SJCRH30 (cell line): ENCODE data around the gene ANKLE1. TPM values are rescaled to one million over a fixed set of nuclear protein-coding genes. Genes with fewer than 3 reads are reported as not detected.

Source experiments
- DNase-seq, 2 experiments: peaks; one replicate each; pipeline ENCODE4 v3.0.0-alpha.2; 2015 to 2020
- H3K27ac ChIP-seq: fragments of 250-450 bp; sonication (Bioruptor Pico); 2 replicates; pipeline ENCODE4 v1.5.1; 2020; ENCODE audit warnings: mild to moderate bottlenecking, moderate library complexity
- H3K27me3 ChIP-seq: fragments of 250-450 bp; sonication (Bioruptor Pico); 2 replicates; pipeline ENCODE4 v1.5.1; 2020; ENCODE audit warnings: mild to moderate bottlenecking, moderate library complexity
- H3K36me3 ChIP-seq: fragments of 250-450 bp; sonication (Bioruptor Pico); 2 replicates; pipeline ENCODE4 v1.5.1; 2020; ENCODE audit warnings: mild to moderate bottlenecking, moderate library complexity
- H3K4me1 ChIP-seq: fragments of 250-450 bp; sonication (Bioruptor Pico); 2 replicates; pipeline ENCODE4 v1.5.1; 2020; ENCODE audit warnings: mild to moderate bottlenecking, moderate library complexity
- H3K4me3 ChIP-seq: fragments of 250-450 bp; sonication (Bioruptor Pico); 2 replicates; pipeline ENCODE4 v1.5.1; 2020; ENCODE audit warnings: mild to moderate bottlenecking, moderate library complexity
- H3K9me3 ChIP-seq: fragments of 250-450 bp; sonication (Bioruptor Pico); replicated peaks from 2 replicates; pipeline ENCODE4 v1.5.1; 2020; ENCODE audit warnings: mild to moderate bottlenecking, moderate library complexity
- total RNA-seq: library from RNA; depleted of rRNA; stranded (reverse); fragments of >200 nt; shearing (Covaris generic); gene quantifications from 2 replicates; pipeline ENCODE4 v1.2.3, GENCODE V29; 2014

Gene ANKLE1
- total RNA-seq, 1 experiment from 2014 or later, result 0.49 TPM

GRCh38 chr19:17320435-17320834 is 38.7 kb downstream of the ANKLE1 start:
- H3K9me3 ChIP-seq, result no peaks in the 10 kb centered on the region
- H3K4me1 ChIP-seq, result peaks cover 10% of the 10 kb centered on the region
- peaks cover 34% of the 10 kb centered on the region for H3K36me3 ChIP-seq

GRCh38 chr19:17321655-17322489 is 40.2 kb downstream of the ANKLE1 start:
- Histone ChIP-seq H3K27ac (0 out of 2 replicates have a peak overlapping the region, but pooled peaks have one; percentile 19), H3K4me3 (no peak overlapping the region), H3K27me3 (no peaks in the 10 kb centered on the region), H3K36me3 (peaks cover 25% of the 10 kb centered on the region), H3K9me3 (no peaks in the 10 kb centered on the region), H3K4me1 (peaks cover 10% of the 10 kb centered on the region)
- peak; percentile 64 to 68 for DNase-seq

More at GRCh38 chr19:17320435-17320834, 38.7 kb downstream of the ANKLE1 start:
- Histone ChIP-seq H3K4me3 (no peak overlapping the region), H3K27ac (no peak overlapping the region), H3K27me3 (no peaks in the 10 kb centered on the region)
- DNase-seq, result no peak

- DNase-seq, result no peak
- no peaks in the 10 kb centered on the region for H3K27me3 ChIP-seq
- no peak overlapping the region for H3K4me3 ChIP-seq
- peaks cover 10% of the 10 kb centered on the region for H3K4me1 ChIP-seq
- H3K36me3 ChIP-seq, result peaks cover 24% of the 10 kb centered on the region
- no peak overlapping the region for H3K27ac ChIP-seq
- H3K9me3 ChIP-seq, result no peaks in the 10 kb centered on the region
Measured at GRCh38 chr19:17322854-17323253, 41.2 kb downstream of the ANKLE1 start.

DNA sequence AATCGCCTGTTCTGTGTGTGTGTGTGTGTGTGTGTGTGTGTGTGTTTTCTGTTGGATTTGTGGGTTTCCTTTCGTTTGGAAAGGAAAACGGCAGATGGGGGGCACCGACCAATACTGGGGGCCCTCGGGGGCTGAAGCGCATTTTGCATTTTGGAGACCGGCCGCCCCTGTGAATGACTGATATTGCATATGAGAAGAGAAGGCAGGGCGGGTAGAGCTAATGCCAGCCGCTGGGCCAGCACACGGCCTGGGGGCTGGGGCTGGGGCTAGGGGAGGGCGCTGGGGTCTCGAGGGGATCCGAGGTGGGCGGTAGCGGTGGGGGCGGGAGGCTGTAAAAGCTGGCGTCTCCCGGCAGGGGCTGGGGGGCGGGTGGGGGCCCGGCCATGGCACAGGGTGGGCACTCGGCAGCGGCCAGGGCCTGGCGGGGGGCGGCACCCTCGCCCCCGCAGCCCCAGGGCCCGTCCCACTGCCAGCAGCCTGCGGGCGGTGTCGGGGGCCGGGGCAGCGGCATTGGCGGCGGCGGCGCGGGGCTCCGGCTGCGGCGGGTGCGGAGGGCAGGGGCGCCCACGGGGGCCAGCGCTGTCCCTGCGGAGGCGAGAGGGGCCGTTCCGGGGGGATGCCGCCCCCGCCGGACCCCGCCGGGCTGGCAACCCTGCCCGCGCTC is 41.7 kb downstream of the ANKLE1 start:
- Histone ChIP-seq H3K36me3 (peaks cover 22% of the 10 kb centered on the region), H3K27ac (no peak overlapping the region), H3K9me3 (no peaks in the 10 kb centered on the region), H3K27me3 (no peaks in the 10 kb centered on the region), H3K4me3 (no peak overlapping the region), H3K4me1 (peaks cover 10% of the 10 kb centered on the region)
- no peak for DNase-seq

DNA sequence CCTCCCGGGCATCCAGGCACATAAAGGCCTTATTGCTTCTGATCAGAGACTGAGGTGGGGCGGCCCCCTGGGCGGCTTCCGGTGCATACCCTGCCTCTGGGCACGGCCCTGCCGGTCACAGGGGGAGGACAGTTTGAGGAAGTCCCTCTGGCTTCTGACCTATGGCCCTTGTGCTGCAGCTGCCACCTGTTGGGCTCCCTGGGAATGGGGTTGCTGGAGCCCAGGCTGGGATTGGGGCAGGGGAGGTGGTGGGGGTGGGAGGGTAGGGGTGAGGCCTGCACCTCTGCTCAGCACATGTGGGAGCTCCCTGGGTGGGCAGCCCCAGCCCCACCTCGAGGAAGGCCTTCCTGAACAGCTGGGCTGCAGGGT is 42.2 kb downstream of the ANKLE1 start:
- Histone ChIP-seq H3K27me3 (no peaks in the 10 kb centered on the region), H3K4me1 (peaks cover 10% of the 10 kb centered on the region), H3K9me3 (no peaks in the 10 kb centered on the region), H3K36me3 (peaks cover 22% of the 10 kb centered on the region), H3K27ac (no peak overlapping the region), H3K4me3 (no peak overlapping the region)
- DNase-seq, result no peak

DNA sequence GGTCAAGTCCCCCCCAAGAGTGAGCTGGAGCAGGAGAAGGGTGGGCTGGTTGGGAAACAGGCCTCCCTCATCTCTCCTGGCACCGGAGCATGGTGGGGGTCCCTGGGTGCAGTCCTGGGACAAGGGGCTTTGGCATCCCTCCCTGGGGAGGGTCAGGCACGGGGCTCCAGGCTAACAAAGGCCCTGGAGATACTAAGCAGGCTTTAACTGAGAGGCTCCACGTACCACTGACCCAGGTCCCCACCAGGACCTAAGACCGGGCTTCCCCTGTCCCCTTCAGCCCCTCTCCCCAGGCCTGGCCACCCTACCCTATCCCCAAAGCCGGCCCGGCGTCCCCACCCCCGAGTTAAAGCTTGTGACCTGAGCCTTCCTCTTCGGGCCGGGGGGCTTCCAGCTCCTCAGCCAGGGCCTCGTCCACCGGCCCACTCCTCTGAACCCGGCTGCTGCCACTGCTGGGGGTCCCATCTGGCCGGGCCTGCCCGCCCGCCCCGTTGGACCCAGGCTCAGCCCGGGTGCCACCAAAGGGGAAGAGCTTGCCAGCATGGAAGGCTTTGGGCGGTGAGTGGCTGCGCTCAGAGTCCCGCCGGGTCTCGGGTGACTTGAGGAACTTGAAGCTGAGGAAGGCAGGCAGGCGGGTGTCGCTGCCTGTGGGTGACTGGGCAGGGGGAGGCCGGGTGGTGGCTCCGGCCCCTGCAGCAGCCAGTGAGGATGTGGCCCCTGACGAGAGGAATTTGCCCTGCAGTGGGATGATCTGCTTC is 42.8 kb downstream of the ANKLE1 start:
- Histone ChIP-seq H3K4me1 (peaks cover 10% of the 10 kb centered on the region), H3K27ac (no peak overlapping the region), H3K4me3 (no peak overlapping the region), H3K27me3 (no peaks in the 10 kb centered on the region), H3K9me3 (no peaks in the 10 kb centered on the region), H3K36me3 (peaks cover 17% of the 10 kb centered on the region)
- no peak for DNase-seq

DNA sequence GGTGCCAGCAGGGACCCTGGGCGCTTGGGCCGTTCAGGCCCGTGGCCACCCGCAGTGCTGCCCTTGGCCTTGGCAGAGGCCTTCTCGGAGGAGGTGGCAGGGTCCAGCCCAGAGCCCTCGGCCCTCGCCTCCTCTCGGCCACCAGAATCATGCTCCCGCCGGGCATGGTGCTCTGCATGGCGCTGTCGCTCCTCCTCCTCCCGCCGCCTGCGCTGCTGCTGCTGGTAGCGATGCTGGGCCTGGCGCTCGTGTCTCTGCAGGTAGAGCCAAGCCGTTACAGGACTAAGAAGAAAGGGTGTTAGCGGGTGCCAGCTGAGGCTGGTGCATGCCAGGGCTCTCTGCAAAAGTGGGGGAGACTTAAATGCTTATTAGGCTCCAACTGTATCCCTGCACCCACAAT is 43.4 kb downstream of the ANKLE1 start:
- Histone ChIP-seq H3K9me3 (no peaks in the 10 kb centered on the region), H3K4me1 (peaks cover 10% of the 10 kb centered on the region), H3K4me3 (no peak overlapping the region), H3K27ac (no peak overlapping the region), H3K27me3 (no peaks in the 10 kb centered on the region), H3K36me3 (peaks cover 13% of the 10 kb centered on the region)
- no peak for DNase-seq

GRCh38 chr19:17325881-17326594 is 44.3 kb downstream of the ANKLE1 start:
- Histone ChIP-seq H3K27ac (no peak overlapping the region), H3K9me3 (no peaks in the 10 kb centered on the region), H3K36me3 (peaks cover 4% of the 10 kb centered on the region; the same call in 1 of the 2 replicates), H3K27me3 (no peaks in the 10 kb centered on the region), H3K4me1 (peaks cover 10% of the 10 kb centered on the region), H3K4me3 (no peak overlapping the region)
- DNase-seq, result no peak

GRCh38 chr19:17326595-17326966 is 44.9 kb downstream of the ANKLE1 start:
- Histone ChIP-seq H3K4me3 (no peak overlapping the region), H3K36me3 (no peaks in the 10 kb centered on the region), H3K4me1 (peaks cover 5% of the 10 kb centered on the region), H3K27ac (no peak overlapping the region), H3K27me3 (no peaks in the 10 kb centered on the region), H3K9me3 (no peaks in the 10 kb centered on the region)
- no peak for DNase-seq

GRCh38 chr19:17327068-17327653 is 45.5 kb downstream of the ANKLE1 start:
- Histone ChIP-seq H3K36me3 (no peaks in the 10 kb centered on the region), H3K27me3 (no peaks in the 10 kb centered on the region), H3K4me3 (no peak overlapping the region), H3K4me1 (no peaks in the 10 kb centered on the region; the same call in 1 of the 2 replicates), H3K9me3 (no peaks in the 10 kb centered on the region), H3K27ac (no peak overlapping the region)
- no peak for DNase-seq

DNA sequence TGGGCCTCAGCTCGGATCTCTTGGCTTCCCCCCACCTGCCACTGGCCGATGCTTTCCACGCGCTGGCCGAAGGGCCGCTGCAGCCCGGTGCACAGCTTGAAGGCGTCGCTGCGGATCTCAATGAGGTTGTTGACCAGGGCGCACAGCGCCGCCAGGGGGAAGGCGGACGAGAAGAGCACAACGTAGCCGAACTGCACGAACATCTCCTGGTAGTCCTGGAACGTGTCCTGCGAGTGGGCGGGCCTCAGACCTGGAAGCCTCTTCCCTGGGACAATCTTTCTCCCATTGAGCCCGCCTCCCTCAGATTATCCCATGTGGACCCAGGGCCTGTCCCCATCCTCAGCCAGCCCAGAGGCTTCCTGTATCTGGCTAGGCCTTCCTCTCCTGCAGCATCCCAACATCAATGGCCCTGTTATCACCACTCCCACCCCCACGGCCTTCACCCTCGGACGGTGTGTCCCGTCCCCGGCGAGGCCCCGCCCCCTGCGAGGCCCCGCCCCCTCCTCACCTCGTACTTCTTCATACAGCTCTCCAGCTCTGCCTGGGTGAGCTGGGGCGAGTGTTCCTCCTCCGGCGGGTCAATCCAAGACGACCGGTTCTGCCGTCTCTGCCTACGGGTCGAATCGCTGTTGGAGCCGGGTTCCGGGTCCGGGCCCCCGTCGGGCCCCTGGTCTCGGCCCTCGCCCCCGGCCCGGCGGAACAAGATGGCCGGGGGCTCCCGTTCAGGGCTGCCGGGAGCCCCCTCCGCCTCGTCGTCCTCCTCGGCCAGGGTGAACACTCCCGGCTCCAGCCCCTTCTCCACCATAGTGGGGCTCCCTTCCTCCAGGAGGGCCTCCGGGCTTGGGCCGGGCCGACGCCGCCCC is 46.2 kb downstream of the ANKLE1 start:
- H3K27ac ChIP-seq, result no peak overlapping the region
- no peaks in the 10 kb centered on the region for H3K9me3 ChIP-seq
- no peaks in the 10 kb centered on the region for H3K27me3 ChIP-seq
- no peaks in the 10 kb centered on the region for H3K36me3 ChIP-seq
- no peaks in the 10 kb centered on the region; the same call in 1 of the 2 replicates for H3K4me1 ChIP-seq
- no peak for DNase-seq
- H3K4me3 ChIP-seq, result no peak overlapping the region

DNA sequence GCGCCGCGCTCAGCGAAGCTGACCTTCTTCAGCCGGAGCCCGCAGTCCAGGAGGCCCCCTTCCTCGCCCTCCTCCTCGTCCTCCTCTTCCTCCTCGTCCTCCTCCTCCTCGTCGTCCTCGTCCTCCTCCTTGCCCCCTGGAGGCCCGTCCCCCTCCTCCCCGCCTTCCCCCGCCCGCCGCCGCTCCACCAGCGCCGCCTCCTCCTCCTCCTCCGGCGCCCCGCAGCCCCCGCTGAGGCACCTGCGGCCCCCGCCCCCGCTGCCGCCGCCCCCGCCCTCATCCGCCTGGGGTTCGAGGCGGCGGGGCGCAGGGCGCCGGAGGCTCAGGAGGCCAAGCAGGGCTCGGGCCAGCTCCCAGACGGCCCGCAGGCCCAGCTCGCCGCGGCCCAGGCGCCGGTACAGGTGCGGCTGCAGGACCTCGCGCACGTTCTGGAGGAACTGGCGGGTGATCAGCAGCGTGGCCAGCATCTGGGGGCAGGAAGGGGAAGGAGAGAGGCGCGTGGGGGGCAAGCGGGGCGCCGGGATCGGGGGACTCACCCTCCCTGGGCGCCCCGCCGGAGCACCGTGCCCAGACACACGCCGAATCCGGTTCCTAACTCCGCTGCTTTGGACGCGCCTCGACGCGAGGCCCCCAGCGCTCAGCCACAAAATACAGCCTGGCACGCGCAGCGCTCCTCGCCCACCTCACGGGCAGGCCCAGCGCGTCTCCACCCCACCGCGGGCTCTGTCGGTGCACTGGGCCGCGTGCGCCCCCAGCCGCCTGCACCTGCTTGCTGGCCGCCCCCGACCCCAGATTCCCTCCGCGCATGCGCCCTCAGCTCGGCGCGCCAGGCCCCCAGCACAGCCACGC is 47.0 kb downstream of the ANKLE1 start:
- DNase-seq, result no peak
- Histone ChIP-seq H3K27ac (no peak overlapping the region), H3K4me1 (no peaks in the 10 kb centered on the region; the same call in 1 of the 2 replicates), H3K4me3 (no peak overlapping the region), H3K9me3 (no peaks in the 10 kb centered on the region), H3K27me3 (no peaks in the 10 kb centered on the region), H3K36me3 (no peaks in the 10 kb centered on the region)
